GM18526 (cell line): ENCODE measurements around the gene RABGAP1.

Experiments used
- POLR2A ChIP-seq: IDR thresholded peaks from 3 replicates; pipeline ENCODE4 v1.6.1; 2011; ENCODE audit not compliant: insufficient read length; ENCODE audit errors: extremely low read depth

RABGAP1 gene

GRCh38 chr9:123115146-123115913 lies 174.5 kb downstream of the RABGAP1 start:
- no peak for TF ChIP-seq POLR2A

GRCh38 chr9:123116036-123116435 lies 175.2 kb downstream of the RABGAP1 start:
- TF ChIP-seq POLR2A, result no peak

GRCh38 chr9:123119566-123119965 lies 178.7 kb downstream of the RABGAP1 start:
- no peak for TF ChIP-seq POLR2A

- TF ChIP-seq POLR2A, result no peak
Observed at GRCh38 chr9:123120131-123120530, 179.3 kb downstream of the RABGAP1 start.

GRCh38 chr9:123120953-123121352 lies 180.1 kb downstream of the RABGAP1 start:
- TF ChIP-seq POLR2A, result no peak

- no peak for TF ChIP-seq POLR2A
Observed at GRCh38 chr9:123121457-123121856, 180.6 kb downstream of the RABGAP1 start.

GRCh38 chr9:123127512-123128075 lies 186.8 kb downstream of the RABGAP1 start:
- TF ChIP-seq POLR2A, result no peak

- no peak for TF ChIP-seq POLR2A
Observed at GRCh38 chr9:123128591-123128990, 187.8 kb downstream of the RABGAP1 start.

- TF ChIP-seq POLR2A, result no peak
Observed at GRCh38 chr9:123129423-123129822, 188.6 kb downstream of the RABGAP1 start.

- no peak for TF ChIP-seq POLR2A
Observed at GRCh38 chr9:123131258-123131657, 190.4 kb downstream of the RABGAP1 start.

GRCh38 chr9:123131993-123132392 lies 191.2 kb downstream of the RABGAP1 start:
- no peak for TF ChIP-seq POLR2A

- no peak for TF ChIP-seq POLR2A
Observed at GRCh38 chr9:123132696-123133095, 191.9 kb downstream of the RABGAP1 start.

GRCh38 chr9:123135430-123135829 lies 194.6 kb downstream of the RABGAP1 start:
- TF ChIP-seq POLR2A, result no peak

- TF ChIP-seq POLR2A, result no peak
Observed at GRCh38 chr9:123138163-123138562, 197.3 kb downstream of the RABGAP1 start.

GRCh38 chr9:123149067-123149466 lies 208.2 kb downstream of the RABGAP1 start:
- TF ChIP-seq POLR2A, result no peak

- no peak for TF ChIP-seq POLR2A
Observed at GRCh38 chr9:123150708-123151503, 210.1 kb downstream of the RABGAP1 start.
